HEK293 (cell line): ENCODE results near the gene MKNK2.

ENCODE experiments used
- CTCF ChIA-PET: fragments of 350-600 bp; formaldehyde crosslinking; extraction: SDS; loops from one replicate; lab custom pipeline; 2021; ENCODE audit warnings: antibody characterized with exemption; lab: Yijun Ruan, JAX
- POLR2A ChIA-PET: fragments of 300-600 bp; formaldehyde crosslinking; extraction: SDS; loops from one replicate; lab custom pipeline; 2020; ENCODE audit warnings: antibody characterized with exemption, inconsistent platforms; lab: Yijun Ruan, JAX
- H3K27ac ChIP-seq: fragments of 200-500 bp; sonication (Bioruptor generic); 2 replicates; pipeline ENCODE4 v1.5.1; 2014; ENCODE audit warnings: low read depth, low read length, control low read depth, inconsistent platforms; ENCODE audit errors: extremely low read depth
- H3K36me3 ChIP-seq, 2 experiments: fragments of 200-500 bp in 1 of 2; sonication (Bioruptor generic) in 1 of 2; 1 replicate in 1 of 2; 2 replicates in 1 of 2; pipeline ENCODE4 v1.5.1; 2014 to 2017; ENCODE audit warnings: inconsistent platforms in 2 of 2, low read length in 2 of 2; ENCODE audit not compliant: control insufficient read depth in 2 of 2, insufficient read depth in 1 of 2
- H3K4me1 ChIP-seq: fragments of 200-500 bp; sonication (Bioruptor generic); 2 replicates; pipeline ENCODE4 v1.5.1; 2014; ENCODE audit warnings: mild to moderate bottlenecking, low read length, inconsistent platforms; ENCODE audit not compliant: control insufficient read depth, insufficient read depth
- H3K4me3 ChIP-seq: 2 replicates; pipeline ENCODE4 v1.5.1; 2011; ENCODE audit warnings: low read depth, mild to moderate bottlenecking, control low read depth, low read length, moderate library complexity
- H3K9me3 ChIP-seq: fragments of 200-500 bp; sonication (Bioruptor generic); 2 replicates; pipeline ENCODE4 v1.5.1; 2014; ENCODE audit warnings: low read depth, low read length, inconsistent platforms; ENCODE audit not compliant: control insufficient read depth, insufficient read depth
- FEZF1 ChIP-seq: fragments of 450-650 bp; formaldehyde crosslinking; IDR thresholded peaks from 2 replicates; pipeline ENCODE4 v1.5.1; 2016; ENCODE audit warnings: missing biosample characterization, missing genetic modification characterization
- SETDB1 ChIP-seq: IDR thresholded peaks from one replicate; pipeline ENCODE4 v1.6.1; 2017; ENCODE audit warnings: mild to moderate bottlenecking, low read length, moderate library complexity, mixed read lengths; ENCODE audit not compliant: insufficient read length
- ZNF341 ChIP-seq: fragments of 450-650 bp; formaldehyde crosslinking; IDR thresholded peaks from 2 replicates; pipeline ENCODE4; 2016; ENCODE audit warnings: low read depth, missing biosample characterization, missing genetic modification characterization
- ZNF600 ChIP-seq: fragments of 450-650 bp; formaldehyde crosslinking; IDR thresholded peaks from 2 replicates; pipeline ENCODE4 v1.5.1; 2016; ENCODE audit warnings: missing biosample characterization, missing genetic modification characterization
- ZNF704 ChIP-seq: fragments of 450-650 bp; formaldehyde crosslinking; IDR thresholded peaks from 2 replicates; pipeline ENCODE4 v1.5.1; 2016; ENCODE audit warnings: missing biosample characterization, missing genetic modification characterization
- ZSCAN16 ChIP-seq: fragments of 450-650 bp; formaldehyde crosslinking; IDR thresholded peaks from 2 replicates; pipeline ENCODE4 v1.5.1; 2016; ENCODE audit warnings: missing biosample characterization, missing genetic modification characterization
- TF ChIP-seq, protein P1 (sequence below): fragments of 450-650 bp; formaldehyde crosslinking; IDR thresholded peaks from 2 replicates; pipeline ENCODE4 v1.5.1; 2016; ENCODE audit warnings: missing biosample characterization, missing genetic modification characterization
- TF ChIP-seq, protein P2 (sequence below): fragments of 450-650 bp; formaldehyde crosslinking; IDR thresholded peaks from 2 replicates; pipeline ENCODE4 v1.5.1; 2016; ENCODE audit warnings: missing biosample characterization, missing genetic modification characterization

Gene MKNK2

GRCh38 chr19:2040647-2041432, 10.2 kb downstream of the MKNK2 start:
- ChIA-PET POLR2A (interaction anchor here (0.5 to 0.8 kb wide), 2 partner anchors 9 to 17 kb away, joined by 3 read pairs; no protein-coding TSS in a partner anchor), CTCF (interaction anchor here (0.6 kb wide), 1 partner anchor 26 kb away, joined by 3 read pairs; no protein-coding TSS in a partner anchor)
- Histone ChIP-seq H3K4me1 (peaks cover 13% of the 10 kb centered on the region), H3K27ac (peak overlapping the region; percentile 85)
- TF ChIP-seq SETDB1 (no peak), ZNF600 (tag by site-specific recombination) (peak; percentile 43; the same call in 1 of the 2 replicates)
- TF ChIP-seq, all 188 proteins: peak for 1
- Histone ChIP-seq H3K9me3 (no peaks in the 10 kb centered on the region), H3K4me3 (no peak overlapping the region), H3K36me3 (peaks cover 0 to 67% of the 10 kb centered on the region in 2 experiments; a peak in 2 of 3 replicates)

- CTCF ChIA-PET, result interaction anchor here (1.1 kb wide), 1 partner anchor 21 kb away, joined by 8 read pairs; no protein-coding TSS in a partner anchor
- Histone ChIP-seq H3K9me3 (no peaks in the 10 kb centered on the region), H3K4me1 (peaks cover 13% of the 10 kb centered on the region), H3K4me3 (no peak overlapping the region), H3K36me3 (peaks cover 0 to 60% of the 10 kb centered on the region in 2 experiments; a peak in 2 of 3 replicates), H3K27ac (no peak overlapping the region)
- TF ChIP-seq ZNF704 (tag by site-specific recombination), result no peak
- peak; percentile 74 for TF ChIP-seq ZNF341 (tag by site-specific recombination)
- TF ChIP-seq, protein P1, sequence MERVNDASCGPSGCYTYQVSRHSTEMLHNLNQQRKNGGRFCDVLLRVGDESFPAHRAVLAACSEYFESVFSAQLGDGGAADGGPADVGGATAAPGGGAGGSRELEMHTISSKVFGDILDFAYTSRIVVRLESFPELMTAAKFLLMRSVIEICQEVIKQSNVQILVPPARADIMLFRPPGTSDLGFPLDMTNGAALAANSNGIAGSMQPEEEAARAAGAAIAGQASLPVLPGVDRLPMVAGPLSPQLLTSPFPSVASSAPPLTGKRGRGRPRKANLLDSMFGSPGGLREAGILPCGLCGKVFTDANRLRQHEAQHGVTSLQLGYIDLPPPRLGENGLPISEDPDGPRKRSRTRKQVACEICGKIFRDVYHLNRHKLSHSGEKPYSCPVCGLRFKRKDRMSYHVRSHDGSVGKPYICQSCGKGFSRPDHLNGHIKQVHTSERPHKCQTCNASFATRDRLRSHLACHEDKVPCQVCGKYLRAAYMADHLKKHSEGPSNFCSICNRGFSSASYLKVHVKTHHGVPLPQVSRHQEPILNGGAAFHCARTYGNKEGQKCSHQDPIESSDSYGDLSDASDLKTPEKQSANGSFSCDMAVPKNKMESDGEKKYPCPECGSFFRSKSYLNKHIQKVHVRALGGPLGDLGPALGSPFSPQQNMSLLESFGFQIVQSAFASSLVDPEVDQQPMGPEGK (tag by site-specific recombination), result 0 out of 2 replicates have a peak, but pooled peaks have one; percentile 16
- POLR2A ChIA-PET, result no interaction called here
Observed at GRCh38 chr19:2039959-2040646, 10.9 kb downstream of the MKNK2 start.

- Histone ChIP-seq H3K36me3 (peaks cover 0 to 52% of the 10 kb centered on the region in 2 experiments; a peak in 2 of 3 replicates), H3K4me1 (peaks cover 13% of the 10 kb centered on the region), H3K9me3 (no peaks in the 10 kb centered on the region), H3K4me3 (no peak overlapping the region), H3K27ac (no peak overlapping the region)
- POLR2A ChIA-PET, result interaction anchor here (0.9 kb wide), 1 partner anchor 10 kb away, joined by 3 read pairs; no protein-coding TSS in a partner anchor
- no peak for TF ChIP-seq ZSCAN16
- TF ChIP-seq, protein P2, sequence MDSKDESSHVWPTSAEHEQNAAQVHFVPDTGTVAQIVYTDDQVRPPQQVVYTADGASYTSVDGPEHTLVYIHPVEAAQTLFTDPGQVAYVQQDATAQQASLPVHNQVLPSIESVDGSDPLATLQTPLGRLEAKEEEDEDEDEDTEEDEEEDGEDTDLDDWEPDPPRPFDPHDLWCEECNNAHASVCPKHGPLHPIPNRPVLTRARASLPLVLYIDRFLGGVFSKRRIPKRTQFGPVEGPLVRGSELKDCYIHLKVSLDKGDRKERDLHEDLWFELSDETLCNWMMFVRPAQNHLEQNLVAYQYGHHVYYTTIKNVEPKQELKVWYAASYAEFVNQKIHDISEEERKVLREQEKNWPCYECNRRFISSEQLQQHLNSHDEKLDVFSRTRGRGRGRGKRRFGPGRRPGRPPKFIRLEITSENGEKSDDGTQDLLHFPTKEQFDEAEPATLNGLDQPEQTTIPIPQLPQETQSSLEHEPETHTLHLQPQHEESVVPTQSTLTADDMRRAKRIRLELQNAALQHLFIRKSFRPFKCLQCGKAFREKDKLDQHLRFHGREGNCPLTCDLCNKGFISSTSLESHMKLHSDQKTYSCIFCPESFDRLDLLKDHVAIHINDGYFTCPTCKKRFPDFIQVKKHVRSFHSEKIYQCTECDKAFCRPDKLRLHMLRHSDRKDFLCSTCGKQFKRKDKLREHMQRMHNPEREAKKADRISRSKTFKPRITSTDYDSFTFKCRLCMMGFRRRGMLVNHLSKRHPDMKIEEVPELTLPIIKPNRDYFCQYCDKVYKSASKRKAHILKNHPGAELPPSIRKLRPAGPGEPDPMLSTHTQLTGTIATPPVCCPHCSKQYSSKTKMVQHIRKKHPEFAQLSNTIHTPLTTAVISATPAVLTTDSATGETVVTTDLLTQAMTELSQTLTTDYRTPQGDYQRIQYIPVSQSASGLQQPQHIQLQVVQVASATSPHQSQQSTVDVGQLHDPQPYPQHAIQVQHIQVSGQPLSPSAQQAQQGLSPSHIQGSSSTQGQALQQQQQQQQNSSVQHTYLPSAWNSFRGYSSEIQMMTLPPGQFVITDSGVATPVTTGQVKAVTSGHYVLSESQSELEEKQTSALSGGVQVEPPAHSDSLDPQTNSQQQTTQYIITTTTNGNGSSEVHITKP, result 0 out of 2 replicates have a peak, but pooled peaks have one; percentile 13
- TF ChIP-seq FEZF1 (tag by site-specific recombination), result no peak
- CTCF ChIA-PET, result interaction anchor here (0.7 to 1.1 kb wide), 2 partner anchors 20 to 31 kb away, joined by 3 to 8 read pairs; no protein-coding TSS in a partner anchor
Observed at GRCh38 chr19:2039089-2039958, 11.7 kb downstream of the MKNK2 start.
